Activated CD8-positive, alpha-beta memory T cell treated with anti-CD3 and anti-CD28 coated beads for 48 hours (primary cell): ENCODE results near the gene EHMT2.
"Not testable (repeated sequence)": the region's sequence is repeated elsewhere in the genome, so short reads cannot be mapped to it uniquely, and the experiment has no call there.

Experiments
- DNase-seq, 3 experiments: peaks; one replicate each; pipeline ENCODE4 v3.0.0-alpha.2; 2020; ENCODE audit warnings: low read depth in 2 of 3, low spot score in 2 of 3

The EHMT2 gene

GRCh38 chr6:31842053-31842452 lies 55.4 kb downstream of the EHMT2 start:
- DNase-seq: no peak

- DNase-seq: not testable (repeated sequence)
Observed at GRCh38 chr6:31839779-31840126, 57.7 kb downstream of the EHMT2 start.

- DNase-seq: no peak
Observed at GRCh38 chr6:31838968-31839367, 58.5 kb downstream of the EHMT2 start.

- not testable (repeated sequence) for DNase-seq
Observed at GRCh38 chr6:31838114-31838553, 59.4 kb downstream of the EHMT2 start.

GRCh38 chr6:31837369-31838113 lies 60.0 kb downstream of the EHMT2 start:
- no peak for DNase-seq

GRCh38 chr6:31836474-31837368 lies 60.8 kb downstream of the EHMT2 start:
- DNase-seq: no peak

GRCh38 chr6:31836047-31836473 lies 61.4 kb downstream of the EHMT2 start:
- DNase-seq: no peak

GRCh38 chr6:31834367-31835250 lies 62.9 kb downstream of the EHMT2 start:
- DNase-seq: peak; percentile 64 to 85 (median 80)

- no peak for DNase-seq
Observed at GRCh38 chr6:31831350-31832215, 65.9 kb downstream of the EHMT2 start.

- no peak for DNase-seq
Observed at GRCh38 chr6:31830886-31831335, 66.6 kb downstream of the EHMT2 start.
